ENCODE data around the gene TRAPPC2.

Gene TRAPPC2

DNA sequence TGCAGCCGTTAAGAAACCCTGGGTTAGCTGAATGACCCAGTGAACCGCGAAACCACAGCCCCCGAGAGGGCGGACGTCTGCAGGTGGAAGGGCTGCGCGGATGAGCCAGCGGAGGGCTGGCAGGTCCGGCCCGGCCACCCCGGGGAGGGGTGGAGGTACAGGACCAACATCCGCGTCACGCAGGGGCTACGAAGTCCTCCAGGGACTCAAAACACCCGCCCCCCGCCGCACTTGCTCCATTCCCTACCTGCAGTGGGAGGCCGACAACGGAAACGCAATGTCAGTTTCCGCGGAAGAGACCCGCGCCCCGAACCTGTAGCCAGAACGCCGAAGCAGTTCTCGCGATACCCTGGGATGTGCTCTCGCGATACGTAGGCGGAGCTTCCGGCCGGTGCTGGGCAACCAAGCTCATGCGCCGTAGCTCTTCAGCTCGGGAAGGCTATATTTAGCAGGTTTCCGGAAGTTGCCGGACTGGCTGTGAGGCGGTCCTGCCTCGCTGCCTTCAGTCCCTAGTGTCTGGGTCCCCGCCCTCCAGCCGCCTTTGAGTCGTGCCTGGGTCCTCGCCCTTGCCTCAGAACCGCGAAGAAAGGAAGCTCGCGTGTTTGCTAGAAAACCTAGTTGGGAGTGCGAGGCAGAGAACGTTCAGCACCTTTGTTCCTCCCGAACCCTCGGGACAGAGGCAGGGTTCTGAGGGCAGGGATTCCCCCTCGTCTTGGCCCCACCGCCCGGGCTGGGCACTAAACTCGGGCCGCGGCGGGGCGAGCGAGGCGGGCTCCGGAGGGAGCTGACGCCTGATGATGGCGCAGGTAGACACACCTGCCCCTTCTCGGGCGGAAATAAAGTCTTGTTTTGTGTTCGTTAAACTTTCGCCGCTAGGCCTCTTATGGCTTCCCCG lies at the start of gene TRAPPC2, which contains the start of gene OFD1:
TSS of gene TRAPPC2 (minus strand) at position 343 of the 895 bp plus-strand sequence. CDS start 14,657 bp downstream, outside the sequence.
TSS of gene OFD1 (plus strand) at position 471 of the 895 bp plus-strand sequence. CDS start at position 795, 324 bp downstream.
- FAIRE-seq, result peak; percentile 98

- FAIRE-seq, result no peak
Observed at GRCh38 chrX:13780868-13781427, 46.5 kb upstream of the TRAPPC2 start.

DNA sequence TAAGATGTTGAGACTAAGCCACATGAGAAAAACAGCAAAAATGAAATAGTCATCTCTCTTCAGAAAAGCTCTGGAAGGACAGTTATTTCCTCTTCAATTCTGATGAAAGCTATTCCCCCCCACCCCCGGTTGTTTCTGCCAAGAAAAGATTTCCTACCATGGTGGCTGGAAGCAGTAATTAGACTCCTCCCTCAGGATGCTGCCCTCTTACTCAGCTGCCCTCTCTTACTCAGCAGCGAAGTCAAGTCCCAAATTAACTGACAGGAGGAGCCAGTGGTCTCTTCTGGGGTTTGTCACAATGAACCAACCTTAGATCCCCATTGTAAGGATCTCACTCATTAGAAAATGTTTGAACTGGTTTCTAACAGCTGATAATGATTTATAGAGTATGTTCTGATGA lies 44.5 kb upstream of the TRAPPC2 start:
- no peak for FAIRE-seq

GRCh38 chrX:13776387-13776786 lies 42.0 kb upstream of the TRAPPC2 start:
- FAIRE-seq, result no peak

DNA sequence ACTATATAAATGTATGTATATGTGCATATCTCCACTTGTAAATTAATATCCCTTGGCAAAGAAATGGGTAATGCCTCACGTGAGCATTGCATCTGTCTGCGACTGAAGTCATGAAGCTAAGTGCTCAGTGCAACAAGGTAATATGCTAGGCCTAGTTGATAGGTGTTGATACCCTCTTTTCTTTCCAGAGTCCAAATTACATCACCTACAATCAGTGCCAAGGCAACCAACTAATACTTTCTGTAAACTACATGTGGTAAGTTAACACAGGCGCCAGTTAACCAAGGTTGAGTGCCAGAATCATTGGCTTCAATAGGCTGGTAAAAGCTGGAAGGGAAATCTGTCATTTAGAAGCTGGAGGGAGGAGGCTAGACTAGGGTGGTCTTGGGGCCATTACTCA lies 41.4 kb upstream of the TRAPPC2 start:
- FAIRE-seq, result no peak

DNA sequence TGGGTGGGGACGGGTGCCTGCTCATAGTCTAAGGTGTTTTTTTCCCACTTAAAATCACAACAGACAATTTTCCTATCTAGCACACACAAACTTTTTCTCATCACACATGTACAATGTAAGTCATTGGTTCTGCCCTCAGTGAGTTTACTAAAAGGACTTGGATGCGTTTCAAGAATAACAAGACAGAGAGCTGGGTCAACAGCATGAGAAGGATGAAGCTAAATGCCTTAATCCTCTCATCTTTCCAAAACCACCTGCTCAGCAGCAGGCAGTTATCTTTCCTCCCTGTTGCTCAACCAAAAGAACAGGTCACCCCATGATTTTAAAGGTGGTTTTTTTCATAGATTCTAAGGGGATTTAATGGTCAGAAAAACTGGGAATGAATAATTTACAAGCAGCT lies 40.3 kb upstream of the TRAPPC2 start:
- no peak for FAIRE-seq

DNA sequence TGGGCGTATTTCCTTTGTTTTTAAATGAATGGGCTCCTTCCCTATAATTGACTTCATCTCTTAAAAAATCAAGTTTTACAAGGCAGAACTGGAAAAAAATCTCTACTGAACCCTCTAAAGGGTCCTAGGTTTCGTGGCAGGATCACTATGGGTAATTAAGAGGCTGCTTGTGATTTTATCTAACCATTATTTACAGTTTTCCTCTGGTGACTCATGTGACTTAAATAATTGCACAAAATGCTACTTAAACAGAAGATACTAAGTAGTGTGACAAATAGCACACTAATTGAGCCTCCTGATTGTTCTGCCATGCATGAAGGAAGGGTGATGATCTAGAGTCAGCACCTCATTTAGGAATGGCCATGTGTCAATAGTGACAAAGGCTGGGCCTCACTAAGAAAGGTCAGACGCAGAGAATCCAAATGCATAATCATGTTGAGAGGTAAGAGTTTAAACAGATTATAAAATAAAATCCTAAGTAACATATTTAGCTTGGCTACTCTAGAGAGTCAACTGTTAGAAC lies 35.7 kb upstream of the TRAPPC2 start:
- FAIRE-seq, result no peak

DNA sequence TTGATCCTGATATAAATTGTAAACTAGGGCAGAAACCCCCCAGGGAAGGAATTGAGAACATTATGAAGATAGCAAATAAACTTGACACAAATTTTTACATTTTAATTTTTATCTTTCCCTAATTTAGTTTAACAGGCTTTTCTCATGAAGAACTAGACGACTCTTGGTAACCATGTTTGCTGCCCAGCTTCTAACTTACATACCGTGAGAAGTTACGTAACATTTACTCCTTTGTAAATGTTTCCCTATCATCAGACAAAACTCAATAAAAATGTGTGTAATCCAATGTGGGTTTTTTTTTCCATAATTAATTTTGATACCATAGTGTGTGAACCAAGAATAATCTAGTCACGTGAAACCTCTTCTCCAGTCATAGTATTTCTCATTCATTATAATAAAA lies 34.5 kb upstream of the TRAPPC2 start:
- FAIRE-seq, result no peak

GRCh38 chrX:13764765-13765164 lies 30.3 kb upstream of the TRAPPC2 start:
- no peak for FAIRE-seq

- no peak for FAIRE-seq
Observed at GRCh38 chrX:13764281-13764680, 29.9 kb upstream of the TRAPPC2 start.

GRCh38 chrX:13763489-13763888 lies 29.1 kb upstream of the TRAPPC2 start:
- no peak for FAIRE-seq

DNA sequence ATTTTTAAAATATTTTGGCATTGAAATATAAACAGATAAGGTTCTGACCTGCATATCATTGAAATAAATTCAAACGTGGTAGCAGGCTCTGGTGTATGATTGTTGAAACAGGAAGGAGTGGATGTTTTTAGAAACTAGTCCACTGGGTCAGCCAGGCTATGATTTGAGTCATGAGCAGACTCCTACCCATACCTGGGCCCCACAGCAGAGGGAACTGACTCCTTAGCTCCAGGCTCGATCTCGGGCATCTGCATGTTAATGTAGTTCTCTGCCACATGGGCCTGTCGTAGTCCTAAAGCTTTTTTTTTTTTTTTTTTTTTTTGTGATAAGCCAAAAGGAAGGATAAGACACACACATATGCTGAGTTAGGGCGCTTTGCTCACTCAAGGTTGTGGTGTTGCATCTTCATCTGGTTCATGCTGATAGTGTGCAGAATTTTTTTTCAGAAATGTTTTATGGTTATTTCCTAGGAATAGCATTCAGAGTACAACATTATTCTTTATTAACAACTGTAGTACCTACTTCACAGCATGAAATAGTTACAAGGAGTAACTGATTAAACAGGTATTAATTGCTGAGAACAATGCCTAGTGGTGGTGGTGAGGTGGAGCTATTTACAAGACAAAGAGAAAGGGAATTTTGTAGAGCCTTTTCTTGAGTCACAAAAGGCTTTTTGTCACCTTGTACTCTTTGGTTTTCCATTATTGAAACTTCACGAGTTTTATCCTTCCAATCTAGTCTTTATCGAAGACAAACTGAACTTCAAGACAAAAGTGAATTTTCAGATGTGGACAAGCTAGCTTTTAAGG lies 27.4 kb upstream of the TRAPPC2 start:
- FAIRE-seq, result no peak

- FAIRE-seq, result no peak
Observed at GRCh38 chrX:13760426-13760825, 26.0 kb upstream of the TRAPPC2 start.

DNA sequence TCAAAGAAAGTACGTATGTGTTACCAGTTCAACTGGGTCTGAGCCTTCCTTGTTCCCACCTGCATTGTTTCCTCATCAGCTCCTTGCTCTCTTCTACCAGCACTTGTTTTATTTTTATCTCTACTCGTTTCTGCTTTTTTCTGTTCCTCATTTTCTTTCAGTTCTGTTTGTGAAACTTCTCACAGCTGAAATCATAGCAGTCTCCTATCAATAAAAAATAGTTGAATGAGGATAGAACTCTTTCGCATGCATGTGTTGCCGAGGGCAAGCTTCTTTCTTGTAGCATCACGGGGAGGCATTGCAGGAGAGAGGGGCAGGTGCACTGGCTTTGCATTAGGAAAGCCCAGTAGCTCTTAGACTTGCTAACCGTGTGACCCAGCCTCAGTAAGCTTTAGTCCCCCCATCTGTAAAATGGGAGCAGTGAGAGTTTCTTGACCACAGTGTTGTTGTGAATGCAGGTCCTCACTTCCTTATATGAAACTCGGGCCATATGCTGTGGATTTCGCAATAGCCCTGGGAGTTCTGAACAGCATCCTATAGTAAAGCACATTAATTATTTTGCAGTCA lies 24.8 kb upstream of the TRAPPC2 start:
- FAIRE-seq, result no peak

DNA sequence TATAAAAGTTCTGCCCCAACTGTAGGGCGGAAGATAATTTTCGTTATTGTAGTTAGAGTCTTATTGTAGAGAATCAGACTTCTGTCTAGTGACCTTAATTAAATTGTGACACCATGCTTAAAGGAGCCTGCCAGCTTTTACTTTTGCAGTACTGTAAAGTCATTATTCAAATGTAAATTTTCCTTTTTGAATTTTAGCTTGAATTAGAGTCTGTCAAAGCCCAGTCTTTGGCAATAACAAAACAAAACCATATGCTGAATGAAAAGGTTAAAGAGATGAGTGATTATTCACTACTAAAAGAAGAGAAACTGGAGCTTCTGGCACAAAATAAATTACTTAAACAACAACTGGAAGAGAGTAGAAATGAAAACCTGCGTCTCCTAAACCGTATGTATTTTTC lies 22.0 kb upstream of the TRAPPC2 start:
- no peak for FAIRE-seq

DNA sequence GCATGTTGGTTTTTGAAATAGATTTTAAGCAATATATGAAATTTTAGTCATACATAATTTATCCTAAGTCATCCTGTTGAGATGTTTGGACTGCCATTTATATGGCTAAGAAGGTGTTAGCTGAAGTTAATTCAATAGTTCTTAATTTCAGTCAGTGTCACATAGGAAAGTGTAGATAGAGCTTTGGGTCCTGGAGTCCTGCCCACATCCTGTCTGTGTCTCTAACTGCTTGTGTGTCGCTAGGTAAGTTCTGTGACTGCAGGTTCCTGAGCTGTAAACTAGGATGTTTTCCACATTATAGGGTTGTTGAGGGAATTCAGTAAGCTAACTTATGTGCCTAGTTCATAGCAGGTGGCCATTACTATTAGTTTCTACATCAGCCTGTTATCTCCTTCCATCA lies 20.8 kb upstream of the TRAPPC2 start:
- FAIRE-seq, result no peak

GRCh38 chrX:13754765-13755164 lies 20.3 kb upstream of the TRAPPC2 start:
- FAIRE-seq, result no peak

GRCh38 chrX:13752646-13753045 lies 18.2 kb upstream of the TRAPPC2 start:
- FAIRE-seq, result no peak

DNA sequence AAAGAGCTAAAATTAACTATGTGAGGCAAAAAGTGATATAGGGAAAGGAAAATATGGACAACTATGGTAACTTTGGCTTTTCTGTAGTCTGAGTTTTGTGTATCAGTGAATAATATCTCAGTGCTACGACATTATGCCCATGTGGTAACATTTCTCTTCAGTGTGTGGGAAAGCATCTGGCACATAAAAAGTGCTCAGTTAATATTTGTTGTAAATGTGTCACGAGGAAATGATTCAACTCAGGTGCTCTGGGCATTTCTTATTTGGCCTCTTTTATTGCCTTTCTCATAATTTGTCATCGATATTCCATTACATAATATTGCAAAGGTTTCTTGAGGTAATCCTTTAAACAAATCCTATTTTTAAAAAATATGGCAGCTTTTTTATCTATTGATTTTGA lies 17.7 kb upstream of the TRAPPC2 start:
- FAIRE-seq, result no peak

GRCh38 chrX:13750812-13751211 lies 16.4 kb upstream of the TRAPPC2 start:
- no peak for FAIRE-seq

DNA sequence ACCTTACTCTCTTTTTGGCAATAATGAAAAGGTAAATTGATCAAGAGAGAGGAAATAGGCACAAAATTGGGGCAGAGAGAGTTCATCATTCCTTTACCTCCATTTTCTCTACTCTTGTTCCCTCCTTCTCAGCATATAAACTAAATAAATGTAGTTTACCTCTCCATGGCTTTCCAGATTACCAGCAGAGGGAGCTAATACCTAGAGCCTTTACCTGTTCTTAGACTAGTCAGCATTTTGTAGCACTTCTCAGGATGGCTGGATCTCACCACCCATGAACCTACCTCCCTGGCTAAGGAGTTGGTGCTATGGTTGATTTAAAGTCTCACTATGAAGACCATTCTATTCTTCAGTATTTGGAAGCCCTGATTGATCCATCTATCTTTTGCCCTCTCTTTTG lies 15.8 kb upstream of the TRAPPC2 start:
- peak; percentile 29 for FAIRE-seq

GRCh38 chrX:13748486-13748885 lies 14.1 kb upstream of the TRAPPC2 start:
- FAIRE-seq, result no peak

GRCh38 chrX:13747836-13748235 lies 13.4 kb upstream of the TRAPPC2 start:
- FAIRE-seq, result peak; percentile 41
